Heart right ventricle (tissue), 16 donors: ENCODE data around the gene SPTBN5. TPM values are rescaled to one million over a fixed set of nuclear protein-coding genes. Genes with fewer than 3 reads are reported as not detected.
A peak's percentile ranks its signal among the peaks of the same experiment; 100 is the strongest.

ENCODE experiments used
- ATAC-seq, 8 donors: fragments of 200-7000 bp; cut with Tn5 transposase; one replicate each; pipeline ENCODE4 v1.9.1; 2020; ENCODE audit warnings: mild to moderate bottlenecking in 8 of 8, moderate library complexity in 8 of 8, moderate number of reproducible peaks in 1 of 8
- DNase-seq, 2 donors: peaks; one replicate each; pipeline ENCODE4 v3.0.0-alpha.2; 2020
- H3K27ac ChIP-seq, 10 donors: fragments of 200-600 bp; sonication (generic) in 2 of 10; one replicate each; pipeline versions ENCODE4 v1.5.0 to v1.8.0; 2020 to 2022; ENCODE audit warnings: mild to moderate bottlenecking in 3 of 10
- H3K27me3 ChIP-seq, 7 donors: fragments of 200-600 bp; one replicate each; pipeline ENCODE4 v1.8.0; 2021 to 2022; ENCODE audit warnings: mild to moderate bottlenecking in 2 of 7
- H3K36me3 ChIP-seq, 9 donors: fragments of 200-600 bp; sonication (generic) in 1 of 9; one replicate each; pipeline versions ENCODE4 v1.5.0 to v1.8.0; 2020 to 2022; ENCODE audit warnings: mild to moderate bottlenecking in 2 of 9
- H3K4me1 ChIP-seq, 9 donors: fragments of 200-600 bp; sonication (generic) in 1 of 9; one replicate each; pipeline versions ENCODE4 v1.5.0 to v1.8.0; 2020 to 2022; ENCODE audit warnings: mild to moderate bottlenecking in 4 of 9
- H3K4me3 ChIP-seq, 10 donors: fragments of 200-600 bp; sonication (generic) in 2 of 10; one replicate each; pipeline versions ENCODE4 v1.5.0 to v1.8.0; 2020 to 2022; ENCODE audit warnings: mild to moderate bottlenecking in 7 of 10, moderate library complexity in 2 of 10
- H3K9me3 ChIP-seq, 11 donors: fragments of 200-600 bp in 10 of 11; sonication (generic) in 2 of 11; one replicate each; pipeline versions ENCODE4 v1.5.0 to v1.8.0; 2013 to 2022; ENCODE audit warnings: mild to moderate bottlenecking in 2 of 11, control low read depth in 1 of 11, moderate library complexity in 1 of 11
- WGBS, 2 donors: extraction: QIAGEN DNeasy Blood & Tissue Kit; methylation state at CpG; one replicate each; pipeline ENCODE4 v1.1.7; 2013; ENCODE audit warnings: inconsistent platforms in 1 of 2; 5-methylcytosine and 5-hydroxymethylcytosine counted together
- intact Hi-C, 10 donors: fragments of 100-400 bp; cut with DNase I; formaldehyde crosslinking; loops; one replicate each; pipeline versions ENCODE4 v1.11.1 to v1.14.2; 2022
- polyA plus RNA-seq, 2 donors: library from polyadenylated mRNA; stranded (reverse); fragments of 200-250 nt; gene quantifications; one replicate each; pipeline ENCODE4 v1.2.3, GENCODE V29; 2013
- total RNA-seq, 10 donors: library from RNA; stranded (reverse); fragmentation: NEBNext Ultra II Directional in 3 of 10; extraction: Animal tissue kit (Norgen Biotek cat#: 25700) in 3 of 10; gene quantifications; one replicate each; pipeline versions ENCODE4 v1.2.1 to v1.2.4, GENCODE V29; 2021 to 2023
- TF ChIP-seq, protein P1 (sequence below), 9 donors: fragments of 200-600 bp; sonication (generic) in 2 of 9; IDR thresholded peaks; one replicate each; pipeline versions ENCODE4 v1.5.0 to v1.8.0; 2021 to 2022; ENCODE audit warnings: antibody characterized with exemption in 9 of 9, mild to moderate bottlenecking in 5 of 9, moderate library complexity in 1 of 9
- donor health status: Arrhythmogenic right ventricular cardiomyopathy.
- donor health status: ischemic (EF 13 %, LVEDD 7.1; RV severe dilation, severe dysfunction).
- donor health status: healthy with polysubstance abuse.
- donor health status: DM: no; HTN: yes; CAD: no.
- donor health status: DM: no; HTN: no; CAD: no.
- donor health status: ischemic (EF 25% LVEDD 6.9; RV normal size, moderate dysfunction).
- donor health status: ischemic (EF 25% LVEDD 5.7; RV mildly dilated, moderate dysfunction).
- donor health status: healthy.
- donor health status: DM: yes; HTN: yes; CAD: no.
- donor health status: Ischemic cardiomyopathy.
- donor health status: ischemic (EF 35%, LVEDD 5.7; RV mildly dilated, moderate dysfunction).
- donor health status: nonischemic (EF 11% LVEDD 7.7; RV severe dilation, severe dysfunction).
- donor health status: DM: yes; HTN: yes; CAD: no.
- donor health status: PGD.
- donor health status: ischemic (EF 29% LVEDD 5.4; RV normal size, mild dysfunction).
- donor health status: nonischemic (EF 23%, LVEDD 6.1; RV moderate dilation, normal function).

The SPTBN5 gene
- total and polyA plus RNA-seq, 12 donors: 0.94 to 8.7 (median 2.4) TPM

DNA sequence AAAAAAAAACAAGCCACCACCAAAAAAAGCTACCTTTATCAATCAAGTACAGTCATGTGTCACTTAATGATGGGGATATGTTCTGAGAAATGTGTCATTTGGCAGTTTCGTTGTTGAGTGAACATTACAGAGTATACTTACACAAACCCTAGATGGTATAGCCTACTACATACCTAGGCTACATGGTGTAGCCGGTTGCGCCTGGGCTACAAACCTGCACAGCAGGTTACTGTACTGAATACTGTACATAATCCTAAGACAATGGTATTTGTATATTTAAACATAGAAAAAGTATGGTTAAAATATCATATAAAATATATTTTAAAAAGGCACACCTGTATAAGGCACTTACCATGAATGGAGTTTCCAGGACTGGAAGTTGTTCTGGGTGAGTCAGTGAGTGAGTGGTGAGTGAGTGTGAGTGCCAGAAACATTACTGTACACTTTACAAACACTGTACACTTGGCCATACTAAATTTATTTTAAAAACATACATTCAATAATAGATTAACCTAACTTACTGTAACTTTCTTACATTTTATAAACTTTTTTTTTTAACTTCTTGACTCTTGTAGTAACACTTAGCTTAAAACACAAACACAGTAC is 91.9 kb downstream of the SPTBN5 start:
- H3K4me3 ChIP-seq: no peak overlapping the region
- DNase-seq: no peak
- intact Hi-C loops: loop anchor here in 1 of 10 donors (10.0 kb wide), 1 partner anchor 197 kb away; no protein-coding TSS in a partner anchor
- 94 to 95% methylated on average over 3 of the region's 3 CpGs for WGBS, 2 donors
- no peak for ATAC-seq
- TF ChIP-seq, protein P1, sequence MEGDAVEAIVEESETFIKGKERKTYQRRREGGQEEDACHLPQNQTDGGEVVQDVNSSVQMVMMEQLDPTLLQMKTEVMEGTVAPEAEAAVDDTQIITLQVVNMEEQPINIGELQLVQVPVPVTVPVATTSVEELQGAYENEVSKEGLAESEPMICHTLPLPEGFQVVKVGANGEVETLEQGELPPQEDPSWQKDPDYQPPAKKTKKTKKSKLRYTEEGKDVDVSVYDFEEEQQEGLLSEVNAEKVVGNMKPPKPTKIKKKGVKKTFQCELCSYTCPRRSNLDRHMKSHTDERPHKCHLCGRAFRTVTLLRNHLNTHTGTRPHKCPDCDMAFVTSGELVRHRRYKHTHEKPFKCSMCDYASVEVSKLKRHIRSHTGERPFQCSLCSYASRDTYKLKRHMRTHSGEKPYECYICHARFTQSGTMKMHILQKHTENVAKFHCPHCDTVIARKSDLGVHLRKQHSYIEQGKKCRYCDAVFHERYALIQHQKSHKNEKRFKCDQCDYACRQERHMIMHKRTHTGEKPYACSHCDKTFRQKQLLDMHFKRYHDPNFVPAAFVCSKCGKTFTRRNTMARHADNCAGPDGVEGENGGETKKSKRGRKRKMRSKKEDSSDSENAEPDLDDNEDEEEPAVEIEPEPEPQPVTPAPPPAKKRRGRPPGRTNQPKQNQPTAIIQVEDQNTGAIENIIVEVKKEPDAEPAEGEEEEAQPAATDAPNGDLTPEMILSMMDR (IDR thresholded peaks at IDR 0.05): no peak
- no peaks in the 10 kb centered on the region for H3K27me3 ChIP-seq
- H3K9me3 ChIP-seq: no peaks in the 10 kb centered on the region
- no peak overlapping the region for H3K27ac ChIP-seq
- H3K36me3 ChIP-seq: peaks cover 0 to 31% (median 8%) of the 10 kb centered on the region in 9 donors
- peaks cover 0 to 35% (median 8%) of the 10 kb centered on the region in 9 donors for H3K4me1 ChIP-seq

DNA sequence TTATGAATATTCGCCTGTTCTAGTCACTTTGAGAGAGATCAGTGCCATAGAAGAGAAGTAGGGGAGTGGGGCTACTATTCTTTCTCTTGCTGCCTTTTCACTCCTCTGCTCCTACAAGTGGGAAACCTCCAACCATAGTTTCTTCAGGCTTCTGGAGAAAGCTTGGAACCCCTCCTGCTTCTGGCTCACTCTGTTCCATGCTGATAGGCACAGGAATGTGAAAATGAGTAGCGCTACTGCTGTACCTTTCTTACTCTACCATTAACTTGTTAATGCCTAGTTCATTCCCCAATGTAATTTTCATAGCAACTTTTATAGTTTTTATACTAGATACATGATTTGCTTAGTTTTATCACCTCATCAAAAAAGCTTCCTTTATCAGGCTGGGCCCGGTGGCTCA is 92.7 kb downstream of the SPTBN5 start:
- Histone ChIP-seq H3K9me3 (no peaks in the 10 kb centered on the region), H3K27ac (no peak overlapping the region), H3K36me3 (peaks cover 0 to 31% (median 8%) of the 10 kb centered on the region in 9 donors), H3K27me3 (no peaks in the 10 kb centered on the region), H3K4me1 (peaks cover 0 to 35% (median 14%) of the 10 kb centered on the region in 9 donors), H3K4me3 (no peak overlapping the region)
- no peak for DNase-seq
- 89 to 90% methylated on average over 3 of the region's 3 CpGs for WGBS, 2 donors
- no peak for ATAC-seq
- TF ChIP-seq, protein P1 (IDR thresholded peaks at IDR 0.05): no peak
- intact Hi-C loops: loop anchor here in 1 of 10 donors (10.0 kb wide), 1 partner anchor 196 kb away; no protein-coding TSS in a partner anchor

DNA sequence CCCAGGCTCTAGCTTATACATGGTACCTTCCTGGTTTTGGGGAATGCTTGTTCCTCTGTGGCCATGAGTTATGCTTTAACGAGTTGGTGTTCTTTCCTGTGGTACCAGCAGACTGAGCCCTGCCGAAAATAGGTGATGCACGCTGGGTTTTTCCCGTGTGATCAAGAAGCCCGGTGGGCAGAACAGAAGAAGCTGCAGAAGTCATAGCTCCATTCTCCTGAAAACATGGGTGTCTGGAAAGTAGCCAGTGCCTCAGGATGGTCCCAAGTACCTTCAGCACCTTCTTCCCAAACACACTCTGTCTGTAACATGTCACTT is 94.4 kb downstream of the SPTBN5 start:
- peaks cover 0 to 31% (median 8%) of the 10 kb centered on the region in 9 donors for H3K36me3 ChIP-seq
- peaks cover 2 to 35% (median 18%) of the 10 kb centered on the region in 9 donors for H3K4me1 ChIP-seq
- TF ChIP-seq, protein P1 (IDR thresholded peaks at IDR 0.05): no peak
- no peaks in the 10 kb centered on the region for H3K27me3 ChIP-seq
- 85 to 88% methylated on average over 5 of the region's 5 CpGs for WGBS, 2 donors
- H3K9me3 ChIP-seq: no peaks in the 10 kb centered on the region
- no peak for DNase-seq
- H3K27ac ChIP-seq: no peak overlapping the region
- H3K4me3 ChIP-seq: no peak overlapping the region
- no peak for ATAC-seq
- intact Hi-C loops: loop anchor here in 1 of 10 donors (10.0 kb wide), 1 partner anchor 175 kb away; the partner anchor contains the start of gene EHD4

DNA sequence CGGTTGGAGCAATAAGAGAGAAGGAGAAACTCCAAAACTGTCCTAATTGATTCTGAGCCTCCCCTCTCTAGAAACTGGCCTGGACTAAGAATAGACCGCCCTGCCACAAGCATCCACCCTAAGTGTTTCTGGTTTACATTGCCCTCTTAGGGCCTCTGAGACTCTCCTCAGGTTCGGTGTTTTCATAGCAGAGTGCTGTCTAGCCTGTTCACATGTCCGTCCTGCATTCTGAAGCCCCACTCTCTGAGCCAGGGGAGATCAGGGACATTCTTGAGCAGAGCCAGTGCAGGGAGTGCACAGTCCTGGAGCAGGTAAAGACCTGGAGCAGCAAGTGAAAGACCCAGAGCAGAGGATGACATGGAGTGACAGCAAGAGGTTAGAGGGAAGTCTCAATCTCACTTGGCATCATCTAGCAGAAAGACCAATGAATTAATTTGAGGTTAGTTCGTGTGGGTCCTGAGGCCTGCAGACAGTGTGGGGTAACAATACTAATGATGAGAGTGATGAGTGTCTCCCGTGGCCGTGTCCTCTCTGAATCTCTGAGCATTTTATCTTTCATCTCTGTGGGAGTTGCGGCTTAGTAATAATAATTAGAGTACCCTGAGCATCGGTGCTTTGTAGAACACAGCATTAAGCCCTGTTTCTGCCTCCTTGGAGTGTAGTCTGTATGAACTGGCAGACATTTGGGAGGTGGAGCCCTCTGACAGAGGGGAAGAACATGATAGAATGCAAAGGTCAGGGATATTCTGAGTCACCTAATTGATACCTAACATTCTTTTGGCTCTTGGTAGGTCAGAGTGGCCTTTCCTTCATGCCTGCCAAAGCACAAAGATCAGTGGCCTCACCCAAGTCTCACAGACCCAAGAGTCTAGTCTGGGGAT is 95.0 kb downstream of the SPTBN5 start:
- peaks cover 2 to 36% (median 18%) of the 10 kb centered on the region in 9 donors for H3K4me1 ChIP-seq
- no peak for DNase-seq
- peaks cover 0 to 31% (median 8%) of the 10 kb centered on the region in 9 donors for H3K36me3 ChIP-seq
- H3K4me3 ChIP-seq: no peak overlapping the region
- 66 to 79% methylated on average over 9 of the region's 9 CpGs for WGBS, 2 donors
- H3K27me3 ChIP-seq: no peaks in the 10 kb centered on the region
- TF ChIP-seq, protein P1 (IDR thresholded peaks at IDR 0.05): no peak
- no peaks in the 10 kb centered on the region for H3K9me3 ChIP-seq
- no peak overlapping the region for H3K27ac ChIP-seq
- ATAC-seq: peak in 5 of 8 donors; percentile 23 to 61 (median 40)
- intact Hi-C loops: loop anchor here in 1 of 10 donors (10.0 kb wide), 1 partner anchor 176 kb away; the partner anchor contains the start of gene EHD4
